ENCODE results near the gene XYLB.
"Not testable (repeated sequence)": the region's sequence is repeated elsewhere in the genome, so short reads cannot be mapped to it uniquely, and the experiment has no call there.

Gene XYLB

DNA sequence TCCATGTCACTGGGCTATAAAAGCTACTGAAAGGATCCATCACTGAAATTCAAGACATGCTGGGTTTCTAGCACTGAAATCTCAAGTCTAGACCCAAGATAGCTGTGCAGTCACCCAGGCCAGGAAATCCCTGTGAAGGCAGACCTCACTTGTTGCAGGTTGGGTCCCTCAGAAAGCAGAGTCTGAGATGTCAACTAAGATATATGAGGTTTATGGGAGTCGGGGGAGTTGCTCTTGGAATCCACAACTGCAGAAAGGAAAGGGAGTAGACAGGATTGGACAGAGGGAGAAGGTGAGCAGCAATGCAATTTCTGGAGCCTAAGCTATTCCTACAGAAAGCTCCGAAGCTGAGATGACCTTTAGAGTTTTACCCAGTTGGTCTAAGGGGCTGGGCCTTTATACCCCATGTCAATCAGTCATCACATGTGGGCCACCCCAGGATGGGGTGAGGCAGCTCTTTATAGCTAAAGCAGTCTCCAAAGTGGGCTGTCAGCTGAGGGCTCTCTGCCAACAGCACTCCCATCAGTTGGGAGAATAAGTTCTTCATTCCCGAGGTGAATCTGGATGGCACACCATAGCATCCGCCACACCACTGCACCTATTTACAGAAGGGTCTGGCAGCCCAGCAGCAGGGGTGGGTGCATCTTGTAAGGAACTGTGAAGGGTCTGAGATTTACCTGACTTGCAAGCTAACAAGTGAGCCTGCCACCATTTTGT lies 54.8 kb downstream of the XYLB start:
- DNase-seq: no peak

DNA sequence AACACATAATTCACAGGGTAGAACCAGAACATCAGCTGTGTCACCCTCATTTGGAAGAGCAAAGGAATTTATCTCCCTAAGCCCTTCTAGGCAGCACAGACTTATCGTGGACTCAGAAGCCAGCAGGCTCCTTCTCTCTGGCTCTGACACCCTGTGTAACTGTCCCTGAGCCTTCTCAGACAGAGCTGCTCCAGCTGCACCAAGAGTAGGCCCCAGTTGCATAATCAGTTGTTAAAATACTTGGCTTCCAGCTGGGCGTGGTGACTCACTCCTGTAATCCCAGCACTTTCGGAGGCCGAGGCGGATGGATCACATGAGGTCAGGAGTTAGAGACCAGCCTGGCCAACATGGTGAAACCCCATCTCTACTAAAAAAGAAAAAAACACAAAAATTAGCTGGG lies 57.7 kb downstream of the XYLB start:
- DNase-seq: no peak

DNA sequence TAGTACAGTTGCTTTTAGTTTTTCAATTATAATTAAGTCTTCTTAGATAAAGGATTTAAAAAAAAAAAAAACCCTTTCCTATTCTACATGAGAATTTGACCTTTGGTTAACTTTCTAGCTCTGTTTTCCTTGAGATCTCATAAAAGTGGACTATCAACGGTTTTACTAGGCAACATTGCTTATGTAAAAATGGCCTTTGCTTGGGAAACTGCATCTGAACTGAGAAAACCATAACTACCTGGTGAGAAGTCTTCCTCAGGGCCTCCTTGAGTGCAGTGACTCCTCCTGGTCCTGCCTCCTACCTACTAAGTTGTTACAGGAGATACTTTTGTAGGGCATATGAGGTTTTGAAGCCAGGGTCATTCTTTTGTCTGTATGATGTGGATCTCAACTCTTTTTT lies 65.0 kb downstream of the XYLB start:
- no peak for DNase-seq

GRCh38 chr3:38420758-38421157 lies 74.2 kb downstream of the XYLB start:
- DNase-seq: not testable (repeated sequence)

DNA sequence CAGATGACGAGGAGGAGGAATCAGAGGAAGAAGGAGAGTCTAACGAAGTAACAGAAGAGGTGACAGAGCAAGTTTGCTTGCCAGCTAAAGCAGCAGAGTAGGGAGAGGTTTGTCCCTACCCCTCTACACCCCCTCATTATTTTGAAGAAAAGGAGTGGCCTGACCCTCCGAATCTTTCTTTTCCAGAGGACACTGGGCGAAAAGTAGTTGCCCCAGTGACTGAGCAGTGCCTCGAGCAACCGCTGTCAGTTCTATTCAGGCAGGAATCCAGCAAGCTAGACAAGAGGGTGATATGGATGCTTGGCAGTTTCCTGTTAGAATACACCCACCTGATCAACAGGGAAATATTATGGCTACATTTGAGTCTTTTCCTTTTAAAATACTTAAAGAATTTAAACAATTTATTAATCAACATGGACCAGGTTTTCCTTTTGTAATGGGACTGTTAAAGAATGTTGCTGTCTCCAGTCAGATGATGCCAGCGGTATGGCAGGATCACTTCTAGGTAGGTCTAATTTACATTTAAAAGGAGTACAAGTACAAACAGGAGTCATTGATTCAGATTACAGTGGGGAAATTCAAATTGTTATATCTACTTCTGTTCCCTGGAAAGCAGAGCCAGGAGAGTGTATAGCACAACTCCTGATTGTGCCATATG lies 75.2 kb downstream of the XYLB start:
- DNase-seq: no peak

DNA sequence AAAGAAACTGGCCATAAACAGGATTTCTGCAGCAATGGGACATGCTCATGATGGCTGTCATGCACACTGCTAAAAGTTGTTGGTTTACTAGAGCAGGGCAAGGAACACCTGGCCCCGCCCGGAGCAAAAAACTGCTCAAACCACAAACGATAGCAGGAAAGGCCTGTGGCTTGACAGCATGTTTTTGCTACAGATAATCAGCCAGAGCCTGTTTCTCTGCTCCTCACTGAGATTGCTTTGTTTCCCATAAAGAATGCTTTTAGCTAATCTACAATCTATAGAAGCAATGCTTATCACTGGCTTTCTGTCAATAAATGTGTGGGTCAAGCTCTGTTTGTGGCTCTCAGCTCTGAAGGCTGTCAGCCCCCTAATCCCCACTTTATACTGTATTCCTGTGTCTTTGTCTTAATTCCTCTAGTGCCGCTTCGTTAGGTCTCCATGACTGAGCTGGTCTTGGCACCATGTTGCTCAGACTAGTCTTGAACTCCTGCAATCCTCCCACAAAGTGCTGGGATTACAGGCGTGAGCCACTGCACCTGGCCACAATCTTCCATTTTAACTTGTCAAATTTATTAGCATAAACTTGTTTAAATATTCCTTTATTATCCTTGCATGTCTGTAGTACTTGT lies 80.3 kb downstream of the XYLB start:
- not testable (repeated sequence) for DNase-seq

- DNase-seq: not testable (repeated sequence)
Observed at GRCh38 chr3:38432871-38433658, 86.5 kb downstream of the XYLB start.

DNA sequence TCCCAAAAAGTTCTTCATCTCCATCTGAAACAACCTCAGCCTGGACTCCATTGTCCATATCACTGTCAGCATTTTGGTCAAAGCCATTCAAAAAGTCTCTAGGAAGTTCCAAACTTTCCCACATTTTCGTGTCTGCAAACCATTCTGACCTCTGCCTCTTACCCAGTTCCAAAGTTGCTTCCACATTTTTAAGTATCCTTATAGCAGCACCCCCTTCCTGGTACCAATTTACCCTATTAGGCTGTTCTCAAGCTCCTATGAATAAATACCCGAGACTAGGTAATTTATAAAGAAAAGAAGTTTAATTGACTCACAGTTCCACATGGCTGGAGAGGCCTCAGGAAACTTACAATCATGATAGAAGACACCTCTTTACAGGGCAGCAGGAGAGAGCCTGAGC lies 87.1 kb downstream of the XYLB start:
- not testable (repeated sequence) for DNase-seq

- not testable (repeated sequence) for DNase-seq
Observed at GRCh38 chr3:38438436-38439069, 92.0 kb downstream of the XYLB start.

- DNase-seq: not testable (repeated sequence)
Observed at GRCh38 chr3:38443205-38443604, 96.6 kb downstream of the XYLB start.

GRCh38 chr3:38446085-38446686 lies 99.6 kb downstream of the XYLB start:
- no peak for DNase-seq

DNA sequence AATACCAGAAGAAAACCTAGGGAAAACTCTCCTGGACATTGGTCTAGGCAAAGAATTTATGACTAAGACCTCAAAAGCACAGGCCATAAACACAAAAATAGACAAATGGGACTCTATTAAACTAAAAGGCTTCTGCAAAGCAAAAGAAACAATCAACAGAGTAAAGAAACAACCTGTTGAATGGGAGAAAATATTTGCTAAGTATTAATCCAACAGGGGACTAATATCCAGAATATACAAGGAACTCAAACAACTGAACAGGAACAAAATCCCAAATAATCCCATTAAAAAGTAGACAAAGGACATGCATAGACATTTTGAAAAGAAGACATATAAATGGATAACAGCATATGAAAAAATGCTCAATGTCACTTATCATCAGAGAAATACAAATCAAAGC lies 100.2 kb downstream of the XYLB start:
- DNase-seq: no peak

GRCh38 chr3:38450853-38451252 lies 104.3 kb downstream of the XYLB start:
- no peak for DNase-seq

- DNase-seq: peak; percentile 56
Observed at GRCh38 chr3:38453075-38453912, 106.7 kb downstream of the XYLB start, which contains the start of gene ACVR2B. TSS of gene ACVR2B (plus strand) at chr3:38453890. CDS start at chr3:38454323, 433 bp downstream.

DNA sequence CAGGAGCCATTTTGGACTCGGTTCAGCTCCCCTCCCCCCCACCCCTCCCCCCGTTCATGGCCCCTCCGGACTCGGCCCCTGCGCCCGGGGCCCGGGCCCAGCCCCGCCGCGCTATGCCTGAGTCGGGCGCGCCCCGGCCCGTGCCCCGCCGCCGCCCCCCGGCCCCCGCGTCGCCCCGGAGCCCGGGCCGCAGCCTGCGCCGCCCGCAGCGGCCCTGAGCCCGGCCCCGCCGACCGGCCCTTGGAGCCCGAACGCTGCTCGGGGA lies 107.3 kb downstream of the XYLB start:
- DNase-seq: no peak

DNA sequence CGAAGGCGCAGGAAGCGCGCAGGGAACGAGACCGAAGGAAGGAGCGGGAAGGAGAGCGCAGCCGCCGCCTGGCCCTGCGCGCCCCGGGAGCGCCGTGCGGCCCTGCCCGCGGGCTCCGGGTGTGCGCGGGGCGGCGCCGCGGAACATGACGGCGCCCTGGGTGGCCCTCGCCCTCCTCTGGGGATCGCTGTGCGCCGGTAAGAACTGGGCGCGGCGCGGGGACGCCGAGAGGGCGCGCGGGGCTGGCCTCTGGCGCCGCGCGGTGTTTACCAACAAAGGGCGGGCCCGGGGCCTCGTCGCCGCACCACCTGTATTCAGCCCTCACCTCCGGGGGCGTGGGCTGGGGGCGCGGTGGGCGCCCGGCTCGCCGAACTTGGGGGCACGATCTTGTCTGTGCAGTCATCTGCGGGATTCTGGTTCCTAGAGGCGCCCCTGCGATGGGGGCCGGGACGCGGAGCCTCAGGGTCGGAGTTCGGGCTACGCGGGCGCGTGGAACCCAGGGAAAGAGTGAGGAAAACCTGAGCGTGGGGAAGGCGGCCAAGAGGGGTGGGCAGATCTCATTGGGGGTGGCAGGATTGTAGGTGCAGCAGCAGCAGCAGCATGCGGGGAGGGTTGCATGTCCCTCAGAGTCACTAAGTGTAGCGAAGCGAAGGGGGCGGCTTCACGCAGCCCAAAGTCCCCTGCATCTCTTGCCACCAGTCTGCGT lies 107.7 kb downstream of the XYLB start:
- peak; percentile 25 for DNase-seq

DNA sequence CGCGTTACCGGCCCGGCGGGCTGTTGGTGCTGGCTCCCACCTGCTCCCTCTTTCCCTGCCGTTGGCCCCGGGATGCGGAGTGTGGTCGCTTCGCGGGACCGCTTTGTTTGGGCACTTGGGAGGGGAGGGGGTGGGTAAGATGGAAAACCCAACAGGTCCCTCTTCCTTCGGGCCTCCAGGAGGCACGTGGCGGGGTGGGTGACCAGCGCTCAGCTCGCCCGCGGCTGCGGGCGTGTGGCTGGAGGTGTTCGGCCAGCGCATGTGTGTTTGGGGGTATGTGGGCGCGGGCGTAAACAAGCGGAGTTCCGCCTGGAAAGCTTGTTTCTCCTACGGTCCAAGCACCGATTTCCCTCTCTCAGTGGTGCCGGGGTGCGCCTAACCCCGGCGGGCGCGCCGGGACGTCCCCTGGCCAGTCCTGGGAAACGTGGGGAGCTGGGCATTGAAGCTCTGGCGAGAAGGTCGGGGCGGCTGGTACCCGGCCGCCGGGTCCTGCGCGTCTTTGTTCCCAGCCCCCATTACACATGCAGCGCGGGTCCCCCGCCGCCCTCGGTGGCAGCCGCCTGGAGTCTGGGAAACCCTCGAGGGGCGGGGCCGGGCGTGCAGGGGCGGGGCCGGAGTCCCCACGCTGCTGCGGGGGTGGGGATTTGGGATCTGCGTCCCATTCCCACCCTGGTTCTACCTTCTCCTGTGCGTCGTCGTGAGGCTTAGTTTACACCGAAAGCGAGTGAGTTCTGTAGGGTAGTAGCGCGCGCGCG lies 108.5 kb downstream of the XYLB start:
- peak; percentile 31 for DNase-seq

GRCh38 chr3:38455639-38456430 lies 109.2 kb downstream of the XYLB start:
- DNase-seq: no peak

Data from activated CD4-positive, alpha-beta T cell treated with anti-CD3 and anti-CD28 coated beads, Interleukin-2, amount 50 U/mL, for 1 hour (primary cell).